A549 (cell line): Measurements from ENCODE around the gene SYT12. TPM values are rescaled to one million over a fixed set of nuclear protein-coding genes. Genes with fewer than 3 reads are reported as not detected.

Experiments used
- ATAC-seq, 2 experiments: fragments of 200-7000 bp in 1 of 2; fragments of >200 bp in 1 of 2; cut with Nextera tagmentation in 1 of 2; cut with Tn5 transposase in 1 of 2; 3 replicates each; pipeline versions ENCODE4 v1.8.0 to v1.9.1; 2018 to 2020; ENCODE audit warnings: mild to moderate bottlenecking in 1 of 2, moderate library complexity in 1 of 2
- CTCF ChIA-PET: fragments of 300-600 bp; sonication (Branson Sonifier 250); formaldehyde crosslinking; extraction: SDS; loops from one replicate; lab custom pipeline; 2021; ENCODE audit warnings: antibody characterized with exemption, inconsistent platforms; lab: Yijun Ruan, JAX
- POLR2A ChIA-PET: fragments of 350-600 bp; formaldehyde crosslinking; extraction: SDS; loops from one replicate; lab custom pipeline; 2021; ENCODE audit warnings: antibody characterized with exemption, inconsistent platforms; lab: Yijun Ruan, JAX
- DNase-seq, 2 experiments: peaks; one replicate each; pipeline versions ENCODE4 v3.0.0 to v3.0.0-alpha.2; 2011 to 2016; ENCODE audit warnings: low read depth in 1 of 2, low spot score in 1 of 2
- FAIRE-seq: peaks from 2 replicates; lab custom pipeline; 2011; peaks lifted over from hg19 to GRCh38; lab: Jason Lieb, UNC
- H3K27ac ChIP-seq, 2 experiments: fragments of >200 bp; sonication (Bioruptor Twin); formaldehyde crosslinking; 3 replicates each; pipeline ENCODE4 v1.5.1; 2016 to 2017
- H3K4me1 ChIP-seq: fragments of >200 bp; sonication (Bioruptor Twin); formaldehyde crosslinking; 3 replicates; pipeline ENCODE4 v1.6.1; 2016
- H3K4me2 ChIP-seq: fragments of >200 bp; sonication (Bioruptor Twin); formaldehyde crosslinking; 3 replicates; pipeline ENCODE4 v1.6.1; 2016
- H3K4me3 ChIP-seq: fragments of >200 bp; sonication (Bioruptor Twin); formaldehyde crosslinking; 3 replicates; pipeline ENCODE4 v1.5.1; 2016
- H3K9me3 ChIP-seq: fragments of >200 bp; sonication (Bioruptor Twin); formaldehyde crosslinking; 3 replicates; pipeline ENCODE4 v1.6.1; 2016
- ATOH8 ChIP-seq: fragments of 250-450 bp; sonication (Bioruptor Pico); IDR thresholded peaks from 2 replicates; pipeline ENCODE4 v1.5.0; 2020; ENCODE audit warnings: low read depth, mild to moderate bottlenecking, moderate library complexity
- CBX2 ChIP-seq: fragments of 200-600 bp; sonication (generic); IDR thresholded peaks from 2 replicates; pipeline ENCODE4 v1.6.1; 2016; ENCODE audit warnings: low read depth, mild to moderate bottlenecking, borderline replicate concordance
- EHF ChIP-seq: fragments of 250-450 bp; sonication (Bioruptor Pico); IDR thresholded peaks from 2 replicates; pipeline ENCODE4 v1.5.0; 2020; ENCODE audit warnings: mild to moderate bottlenecking
- FOSL2 ChIP-seq, 2 experiments: fragments of 450-650 bp in 1 of 2; fragments of >200 bp in 1 of 2; sonication (Bioruptor Twin) in 1 of 2; formaldehyde crosslinking; IDR thresholded peaks; 2 replicates each; pipeline versions ENCODE4 v1.5.0 to v1.6.1; 2016 to 2020; ENCODE audit warnings: mild to moderate bottlenecking in 1 of 2, moderate library complexity in 1 of 2
- FOXS1 ChIP-seq: fragments of 250-450 bp; sonication (Bioruptor Pico); IDR thresholded peaks from 2 replicates; pipeline ENCODE4 v1.5.0; 2020; ENCODE audit warnings: mild to moderate bottlenecking, moderate library complexity
- HEYL ChIP-seq: fragments of 250-450 bp; sonication (Bioruptor Pico); IDR thresholded peaks from 2 replicates; pipeline ENCODE4 v1.8.0; 2021; ENCODE audit warnings: mild to moderate bottlenecking, moderate library complexity
- HOXB13 ChIP-seq: fragments of 250-450 bp; sonication (Bioruptor Pico); IDR thresholded peaks from 2 replicates; pipeline ENCODE4 v1.5.0; 2020; ENCODE audit warnings: low read depth, mild to moderate bottlenecking, moderate library complexity
- HOXB5 ChIP-seq: fragments of 250-450 bp; sonication (Bioruptor Pico); IDR thresholded peaks from 2 replicates; pipeline ENCODE4 v1.5.0; 2020; ENCODE audit warnings: mild to moderate bottlenecking, moderate library complexity
- KDM1A ChIP-seq: fragments of 200-600 bp; sonication (generic); IDR thresholded peaks from 2 replicates; pipeline ENCODE4 v1.6.1; 2016; ENCODE audit warnings: low read depth, mild to moderate bottlenecking
- KDM5A ChIP-seq: fragments of 200-600 bp; sonication (generic); IDR thresholded peaks from 2 replicates; pipeline ENCODE4 v1.6.1; 2016; ENCODE audit warnings: antibody characterized with exemption, mild to moderate bottlenecking
- MAFK ChIP-seq: fragments of 450-650 bp; IDR thresholded peaks from 2 replicates; pipeline ENCODE4 v1.6.1; 2014; ENCODE audit not compliant: partially characterized antibody
- MAX ChIP-seq: IDR thresholded peaks from 2 replicates; pipeline ENCODE4 v1.6.1; 2012
- MAZ ChIP-seq: fragments of 150-350 bp; IDR thresholded peaks from 2 replicates; pipeline ENCODE4 v1.6.1; 2014; ENCODE audit warnings: antibody characterized with exemption, low read depth, low read length, borderline replicate concordance
- NFE2L2 ChIP-seq: fragments of 150-350 bp; conservative IDR thresholded peaks from 2 replicates; pipeline ENCODE4 v1.6.1; 2014; ENCODE audit warnings: low read length
- NPAS2 ChIP-seq: fragments of 250-450 bp; sonication (Bioruptor Pico); IDR thresholded peaks from 2 replicates; pipeline ENCODE4 v1.8.0; 2022; ENCODE audit warnings: mild to moderate bottlenecking, moderate library complexity, borderline replicate concordance
- NR3C1 ChIP-seq: fragments of >200 bp; sonication (Bioruptor Twin); formaldehyde crosslinking; IDR thresholded peaks from 3 replicates; pipeline ENCODE4 v1.6.1; 2017
- PBX3 ChIP-seq: IDR thresholded peaks from 2 replicates; pipeline ENCODE4 v1.6.1; 2012
- PHF8 ChIP-seq: fragments of 200-600 bp; sonication (generic); IDR thresholded peaks from 2 replicates; pipeline ENCODE4 v1.6.1; 2016; ENCODE audit warnings: low read depth, mild to moderate bottlenecking, antibody characterized with exemption, moderate library complexity, borderline replicate concordance
- RAD21 ChIP-seq, 2 experiments: fragments of >200 bp in 1 of 2; sonication (Bioruptor Twin) in 1 of 2; formaldehyde crosslinking in 1 of 2; IDR thresholded peaks in 1 of 2; conservative IDR thresholded peaks in 1 of 2; 2 replicates in 1 of 2; 3 replicates in 1 of 2; pipeline ENCODE4 v1.6.1; 2012 to 2018; ENCODE audit warnings: inconsistent platforms in 1 of 2
- RARB ChIP-seq: fragments of 250-450 bp; sonication (Bioruptor Pico); IDR thresholded peaks from 2 replicates; pipeline ENCODE4 v1.8.0; 2021; ENCODE audit warnings: mild to moderate bottlenecking, moderate library complexity
- REST ChIP-seq: fragments of 200-600 bp; sonication (generic); IDR thresholded peaks from 2 replicates; pipeline ENCODE4 v1.6.1; 2016; ENCODE audit warnings: antibody characterized with exemption, mild to moderate bottlenecking, moderate library complexity
- RFX5 ChIP-seq: fragments of 450-650 bp; IDR thresholded peaks from 2 replicates; pipeline ENCODE4 v1.7.1; 2014; ENCODE audit warnings: antibody characterized with exemption, mild to moderate bottlenecking, moderate library complexity
- SMC3 ChIP-seq: fragments of >200 bp; sonication (Bioruptor Twin); formaldehyde crosslinking; IDR thresholded peaks from 3 replicates; pipeline ENCODE4 v1.6.1; 2018; ENCODE audit warnings: inconsistent platforms
- TFCP2L1 ChIP-seq: fragments of 250-450 bp; sonication (Bioruptor Pico); IDR thresholded peaks from 2 replicates; pipeline ENCODE4 v1.5.0; 2021; ENCODE audit warnings: mild to moderate bottlenecking
- ZSCAN20 ChIP-seq: fragments of 250-450 bp; sonication (Bioruptor Pico); IDR thresholded peaks from 2 replicates; pipeline ENCODE4 v1.8.0; 2022; ENCODE audit warnings: mild to moderate bottlenecking, moderate library complexity
- WGBS: methylation state at CpG from one replicate; pipeline ENCODE4 v1.1.6; 2017; ENCODE audit errors: missing lambda C conversion rate; 5-methylcytosine and 5-hydroxymethylcytosine counted together
- polyA plus RNA-seq, 4 experiments: library from polyadenylated mRNA; depleted of rRNA in 3 of 4; stranded (reverse); fragments of >200 nt; fragmentation: RNase III in 1 of 4; extraction: RNeasy Plus Mini Kit Qiagen cat#74134 plus additional on column Dnase treatment in 1 of 4; gene quantifications; 2 replicates in 3 of 4; 3 replicates in 1 of 4; pipeline ENCODE4 v1.2.3, GENCODE V29; 2011 to 2017
- TF ChIP-seq, protein P1 (sequence below): fragments of 150-350 bp; IDR thresholded peaks from 2 replicates; pipeline ENCODE4 v1.6.1; 2014; ENCODE audit warnings: low read depth, mild to moderate bottlenecking, low read length
- TF ChIP-seq, protein P2 (sequence below): fragments of >200 bp; sonication (Bioruptor Twin); formaldehyde crosslinking; IDR thresholded peaks from 3 replicates; pipeline ENCODE4 v1.5.1; 2016

Gene SYT12
- polyA plus RNA-seq, 2 of the 4 experiments (the other 2 are of a cell fraction): 1.4 to 9.6 TPM

DNA sequence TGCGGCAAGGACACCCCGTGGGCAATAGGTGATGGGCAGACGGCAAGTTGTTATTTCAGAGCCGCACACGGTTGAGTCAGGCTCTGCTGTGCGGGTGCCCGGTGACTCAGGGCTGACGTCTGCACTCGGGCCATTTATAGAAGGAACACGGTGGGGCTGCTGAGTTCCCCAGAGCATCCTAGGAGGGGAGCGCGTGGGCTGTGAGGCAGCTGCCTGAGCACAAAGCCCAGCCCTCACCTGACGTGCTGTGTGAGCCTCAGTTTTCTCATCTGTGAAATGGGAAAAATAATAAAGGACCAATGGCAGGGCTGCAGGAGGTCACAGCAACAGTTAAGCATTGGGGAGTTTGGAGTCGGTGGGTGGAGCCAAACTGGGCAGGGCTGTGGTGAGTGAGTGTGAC is 22.4 kb downstream of the SYT12 start:
- CTCF ChIA-PET: interaction anchor here (1.2 to 3.0 kb wide), 4 partner anchors 9 to 158 kb away, joined by 4 to 16 read pairs (median 5); no protein-coding TSS in a partner anchor
- WGBS: 12% methylated on average over 12 of the region's 14 CpGs
- DNase-seq: peak; percentile 77 to 79
- peak overlapping the region; percentile 36 for H3K4me2 ChIP-seq
- peak overlapping the region; percentile 38 to 71; a peak in 4 of 6 replicates for H3K27ac ChIP-seq
- ATAC-seq: peak; percentile 85 to 87
- no peaks in the 10 kb centered on the region for H3K9me3 ChIP-seq
- FAIRE-seq: no peak
- POLR2A ChIA-PET: no interaction called here
- H3K4me3 ChIP-seq: no peak overlapping the region
- peak in 1 of 2 experiments; percentile 40; a peak in 3 of 5 replicates for TF ChIP-seq RAD21 (conservative IDR thresholded peaks at IDR 0.05 in 1 of 2, IDR thresholded peaks at IDR 0.05 in 1 of 2)
- TF ChIP-seq EHF: no peak
- TF ChIP-seq KDM1A: peak; percentile 75; the same call in 1 of the 2 replicates
- no peak for TF ChIP-seq PHF8
- no peak for TF ChIP-seq TFCP2L1
- no peak for TF ChIP-seq HOXB5 (CRISPR knock-in tag)
- TF ChIP-seq HOXB13 (CRISPR knock-in tag): no peak
- TF ChIP-seq MAZ: no peak
- TF ChIP-seq CBX2: no peak
- TF ChIP-seq SMC3: no peak
- TF ChIP-seq ZSCAN20: no peak
- no peak for TF ChIP-seq FOXS1 (CRISPR knock-in tag)
- TF ChIP-seq, protein P1, sequence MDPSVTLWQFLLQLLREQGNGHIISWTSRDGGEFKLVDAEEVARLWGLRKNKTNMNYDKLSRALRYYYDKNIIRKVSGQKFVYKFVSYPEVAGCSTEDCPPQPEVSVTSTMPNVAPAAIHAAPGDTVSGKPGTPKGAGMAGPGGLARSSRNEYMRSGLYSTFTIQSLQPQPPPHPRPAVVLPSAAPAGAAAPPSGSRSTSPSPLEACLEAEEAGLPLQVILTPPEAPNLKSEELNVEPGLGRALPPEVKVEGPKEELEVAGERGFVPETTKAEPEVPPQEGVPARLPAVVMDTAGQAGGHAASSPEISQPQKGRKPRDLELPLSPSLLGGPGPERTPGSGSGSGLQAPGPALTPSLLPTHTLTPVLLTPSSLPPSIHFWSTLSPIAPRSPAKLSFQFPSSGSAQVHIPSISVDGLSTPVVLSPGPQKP: no peak
- no peak for TF ChIP-seq KDM5A
- no peak for TF ChIP-seq RARB (CRISPR knock-in tag)
- TF ChIP-seq, protein P2, sequence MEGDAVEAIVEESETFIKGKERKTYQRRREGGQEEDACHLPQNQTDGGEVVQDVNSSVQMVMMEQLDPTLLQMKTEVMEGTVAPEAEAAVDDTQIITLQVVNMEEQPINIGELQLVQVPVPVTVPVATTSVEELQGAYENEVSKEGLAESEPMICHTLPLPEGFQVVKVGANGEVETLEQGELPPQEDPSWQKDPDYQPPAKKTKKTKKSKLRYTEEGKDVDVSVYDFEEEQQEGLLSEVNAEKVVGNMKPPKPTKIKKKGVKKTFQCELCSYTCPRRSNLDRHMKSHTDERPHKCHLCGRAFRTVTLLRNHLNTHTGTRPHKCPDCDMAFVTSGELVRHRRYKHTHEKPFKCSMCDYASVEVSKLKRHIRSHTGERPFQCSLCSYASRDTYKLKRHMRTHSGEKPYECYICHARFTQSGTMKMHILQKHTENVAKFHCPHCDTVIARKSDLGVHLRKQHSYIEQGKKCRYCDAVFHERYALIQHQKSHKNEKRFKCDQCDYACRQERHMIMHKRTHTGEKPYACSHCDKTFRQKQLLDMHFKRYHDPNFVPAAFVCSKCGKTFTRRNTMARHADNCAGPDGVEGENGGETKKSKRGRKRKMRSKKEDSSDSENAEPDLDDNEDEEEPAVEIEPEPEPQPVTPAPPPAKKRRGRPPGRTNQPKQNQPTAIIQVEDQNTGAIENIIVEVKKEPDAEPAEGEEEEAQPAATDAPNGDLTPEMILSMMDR: 0 out of 3 replicates have a peak, but pooled peaks have one; percentile 12
- TF ChIP-seq MAX: peak; percentile 15; the same call in 1 of the 2 replicates
- no peak for TF ChIP-seq MAFK
- TF ChIP-seq NR3C1: no peak
- no peak for TF ChIP-seq HEYL
- TF ChIP-seq ATOH8 (CRISPR knock-in tag): no peak
- no peak for TF ChIP-seq RFX5
- 0 out of 2 replicates have a peak, but pooled peaks have one; percentile 38 for TF ChIP-seq FOSL2 (IDR thresholded peaks at IDR 0.05)
- TF ChIP-seq FOSL2 (CRISPR knock-in tag; IDR thresholded peaks at IDR 0.05): peak; percentile 85
- no peak for TF ChIP-seq NFE2L2
- no peak for TF ChIP-seq REST
- TF ChIP-seq PBX3: no peak
- TF ChIP-seq NPAS2: no peak
- peaks cover 12% of the 10 kb centered on the region for H3K4me1 ChIP-seq
